H9 (cell line): ENCODE data around the gene TSC22D3. TPM values are rescaled to one million over a fixed set of nuclear protein-coding genes. Genes with fewer than 3 reads are reported as not detected.

Experiments used
- DNase-seq: peaks from one replicate; pipeline ENCODE4 v3.0.0-alpha.2; 2017
- H2AFZ ChIP-seq: one replicate; pipeline ENCODE4 v1.6.1; 2013; ENCODE audit warnings: mild to moderate bottlenecking, low read length, control low read depth, moderate library complexity
- H2AK5ac ChIP-seq: 2 replicates; pipeline ENCODE4 v1.6.1; 2013; ENCODE audit warnings: low read length, control low read depth, mixed read lengths; ENCODE audit not compliant: insufficient read length
- H2BK120ac ChIP-seq: one replicate; pipeline ENCODE4 v1.6.1; 2013; ENCODE audit warnings: low read depth, mild to moderate bottlenecking, low read length, control low read depth, inconsistent platforms; ENCODE audit not compliant: poor library complexity, severe bottlenecking
- H2BK12ac ChIP-seq: 2 replicates; pipeline ENCODE4 v1.6.1; 2013; ENCODE audit warnings: low read length, control low read depth, mixed read lengths, low read depth; ENCODE audit not compliant: insufficient read length
- H2BK15ac ChIP-seq: 2 replicates; pipeline ENCODE4 v1.6.1; 2013; ENCODE audit warnings: low read depth, low read length, control low read depth
- H2BK20ac ChIP-seq: one replicate; pipeline ENCODE4 v1.6.1; 2013; ENCODE audit warnings: low read depth, mild to moderate bottlenecking, low read length, control low read depth, inconsistent platforms; ENCODE audit not compliant: poor library complexity, severe bottlenecking
- H2BK5ac ChIP-seq: 2 replicates; pipeline ENCODE4 v1.6.1; 2013; ENCODE audit warnings: low read length, control low read depth, mixed read lengths; ENCODE audit not compliant: insufficient read length
- H3K14ac ChIP-seq: 2 replicates; pipeline ENCODE4 v1.6.1; 2013; ENCODE audit warnings: low read length, control low read depth; ENCODE audit not compliant: insufficient read depth
- H3K18ac ChIP-seq: 2 replicates; pipeline ENCODE4 v1.6.1; 2013; ENCODE audit warnings: low read depth, mild to moderate bottlenecking, mixed read lengths, low read length, control low read depth; ENCODE audit not compliant: insufficient read length
- H3K23ac ChIP-seq: 2 replicates; pipeline ENCODE4 v1.6.1; 2013; ENCODE audit warnings: low read length, control low read depth, mixed read lengths, low read depth; ENCODE audit not compliant: insufficient read length
- H3K23me2 ChIP-seq: 2 replicates; pipeline ENCODE4 v1.6.1; 2013; ENCODE audit warnings: low read depth, mild to moderate bottlenecking, mixed read lengths, low read length, control low read depth; ENCODE audit not compliant: insufficient read length, poor library complexity, severe bottlenecking
- H3K27ac ChIP-seq: 2 replicates; pipeline ENCODE4 v1.5.1; 2013; ENCODE audit warnings: low read length, control low read depth, mixed read lengths, low read depth; ENCODE audit not compliant: insufficient read length
- H3K27me3 ChIP-seq: 2 replicates; pipeline ENCODE4 v1.6.1; 2013; ENCODE audit warnings: low read length, control low read depth, inconsistent platforms; ENCODE audit not compliant: insufficient read depth
- H3K4ac ChIP-seq: 2 replicates; pipeline ENCODE4 v1.6.1; 2013; ENCODE audit warnings: low read depth, mild to moderate bottlenecking, control low read depth, inconsistent platforms, low read length, moderate library complexity
- H3K4me1 ChIP-seq: 2 replicates; pipeline ENCODE4 v1.6.1; 2013; ENCODE audit warnings: low read length, control low read depth, inconsistent platforms; ENCODE audit not compliant: insufficient read depth
- H3K4me2 ChIP-seq: 2 replicates; pipeline ENCODE4 v1.6.1; 2013; ENCODE audit warnings: low read length, control low read depth, mixed read lengths; ENCODE audit not compliant: insufficient read length, insufficient read depth
- H3K56ac ChIP-seq: 2 replicates; pipeline ENCODE4 v1.6.1; 2013; ENCODE audit warnings: low read depth, mild to moderate bottlenecking, mixed read lengths, low read length, control low read depth; ENCODE audit not compliant: insufficient read length
- H3K79me1 ChIP-seq: 2 replicates; pipeline ENCODE4 v1.6.1; 2013; ENCODE audit warnings: low read depth, mild to moderate bottlenecking, moderate library complexity, low read length, control low read depth, inconsistent platforms; ENCODE audit not compliant: insufficient read depth, poor library complexity, severe bottlenecking
- H3K79me2 ChIP-seq: 2 replicates; pipeline ENCODE4 v1.6.1; 2013; ENCODE audit warnings: low read length, control low read depth, inconsistent platforms; ENCODE audit not compliant: insufficient read depth
- H3K9ac ChIP-seq: 2 replicates; pipeline ENCODE4 v1.6.1; 2013; ENCODE audit warnings: low read length, control low read depth, mixed read lengths; ENCODE audit not compliant: insufficient read length; ENCODE audit errors: extremely low read depth
- H3K9me3 ChIP-seq: one replicate; pipeline ENCODE4 v1.6.1; 2013; ENCODE audit warnings: low read depth, low read length, inconsistent platforms; ENCODE audit not compliant: control insufficient read depth
- H3T11ph ChIP-seq: one replicate; pipeline ENCODE4 v1.6.1; 2013; ENCODE audit warnings: mild to moderate bottlenecking, low read length, control low read depth, inconsistent platforms
- H4K20me1 ChIP-seq: one replicate; pipeline ENCODE4 v1.6.1; 2013; ENCODE audit not compliant: control insufficient read depth, insufficient read length, insufficient read depth
- H4K5ac ChIP-seq: 2 replicates; pipeline ENCODE4 v1.6.1; 2013; ENCODE audit warnings: low read depth, mild to moderate bottlenecking, mixed read lengths, low read length, control low read depth; ENCODE audit not compliant: insufficient read length
- H4K8ac ChIP-seq: replicated peaks from 2 replicates; pipeline ENCODE4 v1.6.1; 2013; ENCODE audit warnings: low read length, control low read depth, mixed read lengths, low read depth; ENCODE audit not compliant: insufficient read length
- H4K91ac ChIP-seq: 2 replicates; pipeline ENCODE4 v1.6.1; 2013; ENCODE audit warnings: low read depth, mild to moderate bottlenecking, moderate library complexity, mixed read lengths, low read length, control low read depth; ENCODE audit not compliant: insufficient read length
- H3K27ac Mint-ChIP-seq, 3 experiments: 2 replicates in 2 of 3; 3 replicates in 1 of 3; pipeline ENCODE4 v1.8.0; 2020 to 2021; ENCODE audit warnings: mixed read lengths in 3 of 3, mild to moderate bottlenecking in 1 of 3, moderate library complexity in 1 of 3
- H3K27me3 Mint-ChIP-seq: 2 replicates; pipeline ENCODE4 v1.8.0; 2021; ENCODE audit warnings: low read depth, mild to moderate bottlenecking, moderate library complexity, mixed read lengths
- H3K36me3 Mint-ChIP-seq, 3 experiments: 2 replicates in 2 of 3; 3 replicates in 1 of 3; pipeline ENCODE4 v1.8.0; 2020 to 2021; ENCODE audit warnings: low read depth in 3 of 3, mixed read lengths in 3 of 3; ENCODE audit not compliant: insufficient read depth in 1 of 3
- H3K4me1 Mint-ChIP-seq, 2 experiments: 2 replicates each; pipeline ENCODE4 v1.8.0; 2020; ENCODE audit warnings: mixed read lengths in 2 of 2
- H3K4me3 Mint-ChIP-seq, 2 experiments: 2 replicates in 1 of 2; 3 replicates in 1 of 2; pipeline ENCODE4 v1.8.0; 2020 to 2021; ENCODE audit warnings: mild to moderate bottlenecking in 2 of 2, mixed read lengths in 2 of 2, moderate library complexity in 1 of 2
- H3K9me3 Mint-ChIP-seq, 2 experiments: 2 replicates in 1 of 2; 3 replicates in 1 of 2; pipeline ENCODE4 v1.8.0; 2020; ENCODE audit warnings: mild to moderate bottlenecking in 2 of 2, mixed read lengths in 2 of 2, moderate library complexity in 1 of 2
- WGBS: extraction: QIAGEN DNeasy Blood & Tissue Kit; methylation state at CpG from one replicate; pipeline ENCODE4 v1.1.7; 2013; ENCODE audit warnings: missing lambda C conversion rate, low lambda C conversion rate, mixed read lengths; ENCODE audit not compliant: insufficient read length; ENCODE audit errors: extremely low coverage; 5-methylcytosine and 5-hydroxymethylcytosine counted together
- total RNA-seq: library from RNA; stranded (reverse); gene quantifications from 2 replicates; pipeline ENCODE4 v1.2.1, GENCODE V29; 2021
- TF ChIP-seq, protein P1 (sequence below): fragments of 200-600 bp; sonication (generic); conservative IDR thresholded peaks from 3 replicates; pipeline ENCODE4 v1.8.0; 2021; ENCODE audit warnings: antibody characterized with exemption, mild to moderate bottlenecking

The TSC22D3 gene
- total RNA-seq, 1 experiment from 2014 or later = 10.5 TPM

GRCh38 chrX:107677909-107678308 lies 97.7 kb downstream of the TSC22D3 start:
- no peak overlapping the region for H4K91ac ChIP-seq
- no CpG with 5 or more reads among the region's 4 CpGs for WGBS
- Mint-ChIP-seq H3K4me3 (no peak overlapping the region), H3K9me3 (peaks cover 0 to 64% of the 10 kb centered on the region in 2 experiments; a peak in 2 of 5 replicates), H3K4me1 (peaks cover 0 to 39% of the 10 kb centered on the region in 2 experiments; a peak in 2 of 4 replicates), H3K27me3 (peaks cover 13% of the 10 kb centered on the region), H3K36me3 (no peaks in the 10 kb centered on the region), H3K27ac (no peak overlapping the region)
- H3K14ac ChIP-seq = no peak overlapping the region
- H2AFZ ChIP-seq = no peak overlapping the region
- no peaks in the 10 kb centered on the region for H3K79me2 ChIP-seq
- no peak overlapping the region for H3K4ac ChIP-seq
- H2BK5ac ChIP-seq = no peak overlapping the region
- H2BK20ac ChIP-seq = no peak overlapping the region
- no peak overlapping the region for H4K5ac ChIP-seq
- no peaks in the 10 kb centered on the region for H3K9me3 ChIP-seq
- H2BK12ac ChIP-seq = no peak overlapping the region
- H3K18ac ChIP-seq = no peak overlapping the region
- no peaks in the 10 kb centered on the region; the same call in 1 of the 2 replicates for H3K27me3 ChIP-seq
- TF ChIP-seq, protein P1, sequence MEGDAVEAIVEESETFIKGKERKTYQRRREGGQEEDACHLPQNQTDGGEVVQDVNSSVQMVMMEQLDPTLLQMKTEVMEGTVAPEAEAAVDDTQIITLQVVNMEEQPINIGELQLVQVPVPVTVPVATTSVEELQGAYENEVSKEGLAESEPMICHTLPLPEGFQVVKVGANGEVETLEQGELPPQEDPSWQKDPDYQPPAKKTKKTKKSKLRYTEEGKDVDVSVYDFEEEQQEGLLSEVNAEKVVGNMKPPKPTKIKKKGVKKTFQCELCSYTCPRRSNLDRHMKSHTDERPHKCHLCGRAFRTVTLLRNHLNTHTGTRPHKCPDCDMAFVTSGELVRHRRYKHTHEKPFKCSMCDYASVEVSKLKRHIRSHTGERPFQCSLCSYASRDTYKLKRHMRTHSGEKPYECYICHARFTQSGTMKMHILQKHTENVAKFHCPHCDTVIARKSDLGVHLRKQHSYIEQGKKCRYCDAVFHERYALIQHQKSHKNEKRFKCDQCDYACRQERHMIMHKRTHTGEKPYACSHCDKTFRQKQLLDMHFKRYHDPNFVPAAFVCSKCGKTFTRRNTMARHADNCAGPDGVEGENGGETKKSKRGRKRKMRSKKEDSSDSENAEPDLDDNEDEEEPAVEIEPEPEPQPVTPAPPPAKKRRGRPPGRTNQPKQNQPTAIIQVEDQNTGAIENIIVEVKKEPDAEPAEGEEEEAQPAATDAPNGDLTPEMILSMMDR = no peak
- H3K56ac ChIP-seq = no peak overlapping the region
- H3K23ac ChIP-seq = no peak overlapping the region
- H4K20me1 ChIP-seq = no peaks in the 10 kb centered on the region
- no peaks in the 10 kb centered on the region for H3K23me2 ChIP-seq
- H4K8ac ChIP-seq = no peak overlapping the region
- H2AK5ac ChIP-seq = no peak overlapping the region
- no peak overlapping the region for H3K9ac ChIP-seq
- no peak overlapping the region for H2BK15ac ChIP-seq
- H3K27ac ChIP-seq = no peak overlapping the region
- DNase-seq = no peak
- no peaks in the 10 kb centered on the region; the same call in 1 of the 2 replicates for H3K4me1 ChIP-seq
- H2BK120ac ChIP-seq = no peak overlapping the region
- no peaks in the 10 kb centered on the region for H3K79me1 ChIP-seq
- H3T11ph ChIP-seq = no peak overlapping the region
- H3K4me2 ChIP-seq = no peak overlapping the region
